K562 (cell line): ENCODE data around the gene NT5DC2. TPM values are rescaled to one million over a fixed set of nuclear protein-coding genes. Genes with fewer than 3 reads are reported as not detected.
A peak's percentile ranks its signal among the peaks of the same experiment; 100 is the strongest.

Experiments
- ATAC-seq: fragments of 200-7000 bp; cut with Tn5 transposase; 3 replicates; pipeline ENCODE4 v1.9.1; 2020; ENCODE audit warnings: moderate library complexity
- BruUV-seq: library from RNA; stranded (reverse); fragments of 400-500 nt; replicated peaks from 2 replicates; lab custom pipeline; 2021; lab: Mats Ljungman, UMichigan
- CTCF ChIA-PET: fragments of 300-600 bp; formaldehyde crosslinking; extraction: SDS; loops from one replicate; lab custom pipeline; 2021; ENCODE audit warnings: low intra/inter-chr PET ratio; lab: Yijun Ruan, JAX
- POLR2A ChIA-PET: fragments of 300-600, 350-650 bp; sonication (Branson Sonifier 250); formaldehyde crosslinking; extraction: SDS; loops from one replicate; lab custom pipeline; 2021; ENCODE audit warnings: antibody characterized with exemption, inconsistent platforms; lab: Yijun Ruan, JAX
- DNase-seq, 4 experiments: peaks; one replicate each; pipeline versions ENCODE4 v3.0.0 to v3.0.0-alpha.2; 2011 to 2018; ENCODE audit warnings: low spot score in 3 of 4, mixed read lengths in 3 of 4; ENCODE audit errors: extremely low read depth in 1 of 4
- FAIRE-seq: peaks from 2 replicates; lab custom pipeline; 2011; peaks lifted over from hg19 to GRCh38; lab: Jason Lieb, UNC
- H2AFZ ChIP-seq: 2 replicates; pipeline ENCODE4 v1.6.0; 2011; ENCODE audit warnings: low read depth, low read length, control low read depth, inconsistent platforms
- H3K27ac ChIP-seq: fragments of 200-600 bp; 3 replicates; pipeline ENCODE4 v1.8.0; 2011; ENCODE audit warnings: low read depth, mild to moderate bottlenecking, control low read depth, inconsistent platforms, low read length, moderate library complexity, mixed read lengths; ENCODE audit errors: extremely low read depth
- H3K27me3 ChIP-seq, 2 experiments: fragments of 300-600 bp in 1 of 2; 2 replicates in 1 of 2; 3 replicates in 1 of 2; pipeline versions ENCODE4 v1.6.0 to v1.8.0; 2011; ENCODE audit warnings: inconsistent platforms in 2 of 2, low read length in 2 of 2, mild to moderate bottlenecking in 1 of 2, mixed read lengths in 1 of 2, moderate library complexity in 1 of 2; ENCODE audit not compliant: control insufficient read depth in 2 of 2, insufficient read depth in 2 of 2
- H3K36me3 ChIP-seq: fragments of 300-600 bp; 3 replicates; pipeline ENCODE4 v1.8.0; 2011; ENCODE audit warnings: mild to moderate bottlenecking, low read length, inconsistent platforms; ENCODE audit not compliant: control insufficient read depth, insufficient read depth
- H3K4me1 ChIP-seq, 2 experiments: fragments of 200-600 bp in 1 of 2; replicated peaks in 1 of 2; 2 replicates in 1 of 2; 3 replicates in 1 of 2; pipeline versions ENCODE4 v1.5.1 to v1.8.0; 2011; ENCODE audit warnings: inconsistent platforms in 2 of 2, low read length in 2 of 2, mild to moderate bottlenecking in 1 of 2, mixed read lengths in 1 of 2, moderate library complexity in 1 of 2; ENCODE audit not compliant: control insufficient read depth in 2 of 2, insufficient read depth in 2 of 2
- H3K4me2 ChIP-seq: 2 replicates; pipeline ENCODE4 v1.6.1; 2011; ENCODE audit warnings: low read length, control low read depth, inconsistent platforms, mixed read lengths; ENCODE audit not compliant: insufficient read depth
- H3K4me3 ChIP-seq: fragments of 200-600 bp; sonication (generic), shearing (Covaris generic); 2 replicates; pipeline ENCODE4 v1.5.1; 2016; ENCODE audit warnings: control low read depth, inconsistent platforms
- H3K79me2 ChIP-seq: fragments of 200-600 bp; 3 replicates; pipeline ENCODE4 v1.8.0; 2011; ENCODE audit warnings: low read length, inconsistent platforms; ENCODE audit not compliant: control insufficient read depth, insufficient read depth
- H3K9ac ChIP-seq, 2 experiments: 2 replicates each; pipeline versions ENCODE4 v1.6.0 to v1.6.1; 2011; ENCODE audit warnings: low read depth in 2 of 2, low read length in 2 of 2, control low read depth in 1 of 2, inconsistent platforms in 1 of 2, mild to moderate bottlenecking in 1 of 2, mixed read lengths in 1 of 2; ENCODE audit not compliant: insufficient read depth in 1 of 2
- H3K9me1 ChIP-seq: one replicate; pipeline ENCODE4 v1.6.0; 2011; ENCODE audit warnings: inconsistent platforms, mild to moderate bottlenecking, low read length, moderate library complexity; ENCODE audit not compliant: control insufficient read depth, insufficient read depth
- H3K9me3 ChIP-seq: replicated peaks from 2 replicates; pipeline ENCODE4 v1.5.1; 2011; ENCODE audit warnings: low read depth, low read length, inconsistent platforms; ENCODE audit not compliant: control insufficient read depth, insufficient read depth
- H4K20me1 ChIP-seq: replicated peaks from 2 replicates; pipeline ENCODE4 v1.6.1; 2011; ENCODE audit warnings: low read length, inconsistent platforms, mixed read lengths; ENCODE audit not compliant: control insufficient read depth, insufficient read depth
- CEBPB ChIP-seq: fragments of 450-650 bp; IDR thresholded peaks from 2 replicates; pipeline ENCODE4 v1.6.1; 2016; ENCODE audit warnings: missing genetic modification characterization, missing compliant biosample characterization
- NEUROD1 ChIP-seq: fragments of 150-350 bp; IDR thresholded peaks from 2 replicates; pipeline ENCODE4 v1.6.1; 2014; ENCODE audit warnings: borderline replicate concordance, low read length, low read depth; ENCODE audit not compliant: partially characterized antibody
- PRMT5 ChIP-seq: sonication (generic); formaldehyde crosslinking; IDR thresholded peaks from 2 replicates; pipeline ENCODE4 v1.5.0; 2020; ENCODE audit warnings: missing genetic modification reagents
- RBM17 ChIP-seq: fragments of 200-400 bp; formaldehyde crosslinking; IDR thresholded peaks from 2 replicates; pipeline ENCODE4 v1.6.1; 2017; ENCODE audit warnings: low read depth, mild to moderate bottlenecking, low read length, borderline replicate concordance
- ZNF263 ChIP-seq: sonication (generic); formaldehyde crosslinking; IDR thresholded peaks from 2 replicates; pipeline ENCODE4 v1.8.0; 2022; ENCODE audit warnings: mild to moderate bottlenecking, missing genetic modification reagents, borderline replicate concordance
- WGBS: fragments of 100-300 bp; shearing (Covaris generic); methylation state at CpG from one replicate; pipeline ENCODE4 v1.1.6; 2016; ENCODE audit warnings: low coverage, mixed read lengths; ENCODE audit not compliant: insufficient coverage; ENCODE audit errors: missing lambda C conversion rate; 5-methylcytosine and 5-hydroxymethylcytosine counted together
- in situ Hi-C: fragments of 300-500 bp; cut with MboI; formaldehyde crosslinking; loops from 4 replicates; pipeline ENCODE4 v1.15.0; 2018; ENCODE audit warnings: inconsistent platforms, mixed read lengths
- intact Hi-C: fragments of 100-400 bp; cut with micrococcal nuclease; formaldehyde crosslinking; loops from 2 replicates; pipeline ENCODE4 v1.14.2; 2022
- polyA plus RNA-seq, 8 experiments: library from polyadenylated mRNA; depleted of rRNA in 4 of 8; stranded (reverse) in 5 of 8; unstranded in 3 of 8; fragments of >200 nt; fragmentation: Nextera tagmentation in 2 of 8; fragmentation: Illumina TruSeq in 1 of 8; extraction: Ambion mirVana in 2 of 8; extraction: Trizol in 1 of 8; gene quantifications; 2 replicates each; pipeline versions ENCODE4 v1.2.1 to v1.2.3, GENCODE V29; 2011 to 2014; ENCODE audit warnings: inconsistent platforms in 1 of 8, missing spikeins in 1 of 8
- total RNA-seq, 7 experiments: library from RNA; depleted of rRNA in 6 of 7; stranded (reverse); fragments of >200 nt in 6 of 7; fragmentation: Illumina TruSeq in 2 of 7; extraction: Trizol in 2 of 7; gene quantifications; 2 replicates each; pipeline versions ENCODE4 v1.2.1 to v1.2.3, GENCODE V29; 2011 to 2021; ENCODE audit warnings: low replicate concordance in 1 of 7
- TF ChIP-seq, protein P1 (sequence below): fragments of 450-650 bp; formaldehyde crosslinking; IDR thresholded peaks from 2 replicates; pipeline ENCODE4 v1.4.0; 2022; ENCODE audit warnings: missing genetic modification characterization
- TF ChIP-seq, protein P2 (sequence below), 2 experiments: fragments of 200-800 bp in 1 of 2; sonication (Bioruptor generic) in 1 of 2; sonication (generic) in 1 of 2; formaldehyde crosslinking in 1 of 2; IDR thresholded peaks in 1 of 2; conservative IDR thresholded peaks in 1 of 2; 2 replicates each; pipeline versions ENCODE4 v1.5.0 to v1.6.1; 2016 to 2020; ENCODE audit warnings: missing compliant biosample characterization in 1 of 2, missing genetic modification characterization in 1 of 2, missing genetic modification reagents in 1 of 2
- TF ChIP-seq, protein P3 (sequence below): fragments of 450-650 bp; conservative IDR thresholded peaks from 2 replicates; pipeline ENCODE4 v1.6.1; 2016; ENCODE audit warnings: missing genetic modification characterization, low read depth, mild to moderate bottlenecking, missing compliant biosample characterization, moderate library complexity

The NT5DC2 gene
- total and polyA plus RNA-seq, 9 of the 15 experiments (the other 6 are each of a cell fraction or from before 2014, with no cell fraction given) = 25.6 to 168 (median 122) TPM

DNA sequence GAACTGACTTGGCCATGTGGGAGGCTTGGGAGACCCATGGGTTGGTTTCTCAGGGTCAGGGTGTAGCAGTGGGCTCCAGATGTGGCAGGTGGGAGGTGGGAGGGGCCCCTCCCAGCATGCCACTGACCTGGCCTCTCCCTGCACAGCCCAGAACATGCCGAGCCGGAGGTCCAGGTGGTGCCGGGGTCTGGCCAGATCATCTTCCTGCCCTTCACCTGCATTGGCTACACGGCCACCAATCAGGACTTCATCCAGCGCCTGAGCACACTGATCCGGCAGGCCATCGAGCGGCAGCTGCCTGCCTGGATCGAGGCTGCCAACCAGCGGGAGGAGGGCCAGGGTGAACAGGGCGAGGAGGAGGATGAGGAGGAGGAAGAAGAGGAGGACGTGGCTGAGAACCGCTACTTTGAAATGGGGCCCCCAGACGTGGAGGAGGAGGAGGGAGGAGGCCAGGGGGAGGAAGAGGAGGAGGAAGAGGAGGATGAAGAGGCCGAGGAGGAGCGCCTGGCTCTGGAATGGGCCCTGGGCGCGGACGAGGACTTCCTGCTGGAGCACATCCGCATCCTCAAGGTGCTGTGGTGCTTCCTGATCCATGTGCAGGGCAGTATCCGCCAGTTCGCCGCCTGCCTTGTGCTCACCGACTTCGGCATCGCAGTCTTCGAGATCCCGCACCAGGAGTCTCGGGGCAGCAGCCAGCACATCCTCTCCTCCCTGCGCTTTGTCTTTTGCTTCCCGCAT lies 46.4 kb downstream of the NT5DC2 start:
- no peak overlapping the region for H3K4me3 ChIP-seq
- H2AFZ ChIP-seq = no peak overlapping the region
- no peak overlapping the region; a peak in 1 of 4 replicates for H3K9ac ChIP-seq
- H3K4me1 ChIP-seq = peaks cover 0 to 11% of the 10 kb centered on the region in 2 experiments; a peak in 2 of 5 replicates
- in situ Hi-C loops = no loop called here
- BruUV-seq = no TSS peak
- 96% methylated on average over 18 of the region's 31 CpGs for WGBS
- ATAC-seq (no peak), FAIRE-seq (no peak), DNase-seq (no peak)
- no peaks in the 10 kb centered on the region; the same call in 1 of the 2 replicates for H4K20me1 ChIP-seq
- H3K36me3 ChIP-seq = peaks cover 60% of the 10 kb centered on the region; the same call in 1 of the 3 replicates
- H3K27ac ChIP-seq = no peak overlapping the region
- CTCF ChIA-PET = no interaction called here
- intact Hi-C loops = no loop called here
- H3K9me1 ChIP-seq = no peaks in the 10 kb centered on the region
- no peak overlapping the region for H3K4me2 ChIP-seq
- POLR2A ChIA-PET = no interaction called here
- no peaks in the 10 kb centered on the region for H3K27me3 ChIP-seq
- no peaks in the 10 kb centered on the region for H3K9me3 ChIP-seq
- TF ChIP-seq, protein P1, sequence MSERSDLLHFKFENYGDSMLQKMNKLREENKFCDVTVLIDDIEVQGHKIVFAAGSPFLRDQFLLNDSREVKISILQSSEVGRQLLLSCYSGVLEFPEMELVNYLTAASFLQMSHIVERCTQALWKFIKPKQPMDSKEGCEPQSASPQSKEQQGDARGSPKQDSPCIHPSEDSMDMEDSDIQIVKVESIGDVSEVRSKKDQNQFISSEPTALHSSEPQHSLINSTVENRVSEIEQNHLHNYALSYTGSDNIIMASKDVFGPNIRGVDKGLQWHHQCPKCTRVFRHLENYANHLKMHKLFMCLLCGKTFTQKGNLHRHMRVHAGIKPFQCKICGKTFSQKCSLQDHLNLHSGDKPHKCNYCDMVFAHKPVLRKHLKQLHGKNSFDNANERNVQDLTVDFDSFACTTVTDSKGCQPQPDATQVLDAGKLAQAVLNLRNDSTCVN (CRISPR knock-in tag) = no peak
- TF ChIP-seq, protein P2, sequence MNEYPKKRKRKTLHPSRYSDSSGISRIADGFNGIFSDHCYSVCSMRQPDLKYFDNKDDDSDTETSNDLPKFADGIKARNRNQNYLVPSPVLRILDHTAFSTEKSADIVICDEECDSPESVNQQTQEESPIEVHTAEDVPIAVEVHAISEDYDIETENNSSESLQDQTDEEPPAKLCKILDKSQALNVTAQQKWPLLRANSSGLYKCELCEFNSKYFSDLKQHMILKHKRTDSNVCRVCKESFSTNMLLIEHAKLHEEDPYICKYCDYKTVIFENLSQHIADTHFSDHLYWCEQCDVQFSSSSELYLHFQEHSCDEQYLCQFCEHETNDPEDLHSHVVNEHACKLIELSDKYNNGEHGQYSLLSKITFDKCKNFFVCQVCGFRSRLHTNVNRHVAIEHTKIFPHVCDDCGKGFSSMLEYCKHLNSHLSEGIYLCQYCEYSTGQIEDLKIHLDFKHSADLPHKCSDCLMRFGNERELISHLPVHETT (CRISPR knock-in tag; conservative IDR thresholded peaks at IDR 0.05 in 1 of 2, IDR thresholded peaks at IDR 0.05 in 1 of 2) = no peak
- TF ChIP-seq, protein P3, sequence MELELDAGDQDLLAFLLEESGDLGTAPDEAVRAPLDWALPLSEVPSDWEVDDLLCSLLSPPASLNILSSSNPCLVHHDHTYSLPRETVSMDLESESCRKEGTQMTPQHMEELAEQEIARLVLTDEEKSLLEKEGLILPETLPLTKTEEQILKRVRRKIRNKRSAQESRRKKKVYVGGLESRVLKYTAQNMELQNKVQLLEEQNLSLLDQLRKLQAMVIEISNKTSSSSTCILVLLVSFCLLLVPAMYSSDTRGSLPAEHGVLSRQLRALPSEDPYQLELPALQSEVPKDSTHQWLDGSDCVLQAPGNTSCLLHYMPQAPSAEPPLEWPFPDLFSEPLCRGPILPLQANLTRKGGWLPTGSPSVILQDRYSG = no peak
- TF ChIP-seq NEUROD1 = no peak
- no peak for TF ChIP-seq RBM17
- no peak for TF ChIP-seq PRMT5 (CRISPR knock-in tag)
- TF ChIP-seq CEBPB = no peak
- TF ChIP-seq ZNF263 = peak; percentile 44; the same call in 1 of the 2 replicates
- TF ChIP-seq, all 486 proteins: peak for 1
- no peaks in the 10 kb centered on the region for H3K79me2 ChIP-seq
